Subcutaneous abdominal adipose tissue (tissue), 5 donors: ENCODE results near the gene SMAD5.
A peak's percentile ranks its signal among the peaks of the same experiment; 100 is the strongest.

Experiments
- H3K27ac ChIP-seq: one replicate; pipeline ENCODE4 v1.7.0; 2013; ENCODE audit warnings: low read depth, mild to moderate bottlenecking, inconsistent platforms, low read length, moderate library complexity
- H3K27me3 ChIP-seq, 5 donors: one replicate each; pipeline ENCODE4 v1.7.0; 2013; ENCODE audit warnings: low read length in 5 of 5, inconsistent platforms in 1 of 5; ENCODE audit not compliant: control insufficient read depth in 5 of 5, insufficient read depth in 4 of 5
- H3K36me3 ChIP-seq, 5 donors: one replicate each; pipeline ENCODE4 v1.7.0; 2013; ENCODE audit warnings: low read length in 5 of 5; ENCODE audit not compliant: control insufficient read depth in 5 of 5, insufficient read depth in 5 of 5
- H3K4me1 ChIP-seq, 5 donors: one replicate each; pipeline ENCODE4 v1.7.0; 2013; ENCODE audit warnings: low read length in 5 of 5, mild to moderate bottlenecking in 3 of 5, moderate library complexity in 1 of 5; ENCODE audit not compliant: control insufficient read depth in 5 of 5, insufficient read depth in 5 of 5
- H3K4me3 ChIP-seq, 5 donors: one replicate each; pipeline ENCODE4 v1.7.0; 2013; ENCODE audit warnings: low read length in 5 of 5, low read depth in 1 of 5
- H3K9ac ChIP-seq, 5 donors: one replicate each; pipeline ENCODE4 v1.7.0; 2013; ENCODE audit warnings: low read length in 5 of 5, mild to moderate bottlenecking in 4 of 5, moderate library complexity in 3 of 5
- H3K9me3 ChIP-seq, 5 donors: one replicate each; pipeline ENCODE4 v1.7.0; 2013; ENCODE audit warnings: low read length in 5 of 5; ENCODE audit not compliant: control insufficient read depth in 5 of 5
- donor health status: healthy.
- donor health status: healthy.
- donor health status: healthy.
- donor health status: healthy.
- donor health status: healthy.

The SMAD5 gene

GRCh38 chr5:136132557-136133221 lies at the start of gene SMAD5:
Gene SMAD5, plus strand, starts transcription at chr5:136132845. Its CDS starts 20,916 bp downstream, at chr5:136153761.
- Histone ChIP-seq H3K36me3 (no peaks in the 10 kb centered on the region), H3K27ac (peak within 1 kb of the TSS; percentile 92), H3K9me3 (no peaks in the 10 kb centered on the region), H3K27me3 (peaks cover 0 to 3% (median 0%) of the 10 kb centered on the region in 5 donors), H3K9ac (peak within 1 kb of the TSS; percentile 94 to 99 (median 99)), H3K4me3 (peak within 1 kb of the TSS; percentile 78 to 97 (median 94)), H3K4me1 (peaks cover 1 to 37% (median 26%) of the 10 kb centered on the region in 5 donors)

- H3K9ac ChIP-seq = no peak overlapping the region
- no peaks in the 10 kb centered on the region for H3K27me3 ChIP-seq
- H3K9me3 ChIP-seq = no peaks in the 10 kb centered on the region
- H3K36me3 ChIP-seq = no peaks in the 10 kb centered on the region
- no peak overlapping the region for H3K4me3 ChIP-seq
- H3K4me1 ChIP-seq = peaks cover 3 to 67% (median 30%) of the 10 kb centered on the region in 5 donors
- no peak overlapping the region for H3K27ac ChIP-seq
Observed at GRCh38 chr5:136084698-136085097, 47.9 kb upstream of the SMAD5 start.

GRCh38 chr5:136086783-136087566 lies 45.7 kb upstream of the SMAD5 start:
- Histone ChIP-seq H3K4me1 (peaks cover 3 to 55% (median 21%) of the 10 kb centered on the region in 5 donors), H3K36me3 (no peaks in the 10 kb centered on the region), H3K27ac (peak overlapping the region; percentile 54), H3K27me3 (no peaks in the 10 kb centered on the region), H3K9ac (no peak overlapping the region), H3K4me3 (no peak overlapping the region), H3K9me3 (no peaks in the 10 kb centered on the region)

DNA sequence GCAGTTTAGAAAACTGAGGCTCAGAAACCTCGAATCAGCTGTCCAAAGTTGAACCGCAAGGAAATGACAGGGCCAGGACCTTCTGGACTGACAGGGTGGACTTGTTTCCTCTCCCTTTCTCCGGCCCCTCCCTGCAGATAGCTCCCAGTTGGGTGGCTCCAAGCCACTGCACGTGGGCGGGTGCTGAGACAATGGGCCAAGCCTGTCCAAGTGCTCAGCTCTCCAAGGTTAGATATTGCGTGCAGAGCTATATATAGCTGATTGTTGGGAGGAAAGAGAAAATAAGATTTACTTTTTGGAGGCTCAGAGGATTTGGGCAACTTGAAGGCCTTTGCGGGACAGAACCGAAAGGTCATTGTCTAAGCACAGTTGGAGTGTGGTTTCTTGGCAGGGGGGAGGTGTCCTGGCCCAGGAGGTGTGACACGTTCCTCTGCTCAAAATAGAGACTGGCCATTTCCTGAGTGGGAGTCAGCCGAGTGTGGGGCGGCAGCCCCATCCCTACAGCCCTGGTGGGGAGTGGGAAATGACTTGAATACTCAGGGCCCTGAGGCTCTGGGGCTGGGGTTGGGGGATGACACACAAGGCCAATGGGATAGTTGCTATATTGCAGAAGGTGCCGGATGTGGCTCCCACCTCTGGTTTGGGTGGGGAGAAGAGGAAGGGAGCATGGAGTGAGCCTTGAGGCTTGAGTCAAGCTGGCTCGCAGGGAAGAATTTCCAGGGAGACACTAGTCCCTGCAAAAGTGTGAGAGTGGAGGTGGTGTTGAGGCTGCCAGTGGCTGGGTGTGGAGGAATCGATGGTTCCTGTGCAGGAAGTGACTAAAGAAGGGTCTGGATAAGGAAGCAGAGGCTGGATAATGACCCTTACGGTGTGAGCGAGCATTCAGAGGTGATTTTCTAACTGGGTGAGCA lies 44.4 kb upstream of the SMAD5 start:
- Histone ChIP-seq H3K9me3 (no peaks in the 10 kb centered on the region), H3K9ac (peak overlapping the region in 1 of 5 donors; percentile 4), H3K27me3 (no peaks in the 10 kb centered on the region), H3K27ac (peak overlapping the region; percentile 54), H3K4me1 (peaks cover 0 to 48% (median 17%) of the 10 kb centered on the region in 5 donors), H3K4me3 (peak overlapping the region in 1 of 5 donors; percentile 35), H3K36me3 (no peaks in the 10 kb centered on the region)

- H3K27me3 ChIP-seq = no peaks in the 10 kb centered on the region
- no peaks in the 10 kb centered on the region for H3K9me3 ChIP-seq
- H3K4me1 ChIP-seq = peaks cover 0 to 52% (median 17%) of the 10 kb centered on the region in 5 donors
- no peak overlapping the region for H3K4me3 ChIP-seq
- H3K36me3 ChIP-seq = no peaks in the 10 kb centered on the region
- H3K27ac ChIP-seq = peak overlapping the region; percentile 7
- H3K9ac ChIP-seq = no peak overlapping the region
Observed at GRCh38 chr5:136089791-136090190, 42.9 kb upstream of the SMAD5 start.

- Histone ChIP-seq H3K27me3 (no peaks in the 10 kb centered on the region), H3K36me3 (no peaks in the 10 kb centered on the region), H3K4me3 (no peak overlapping the region), H3K9me3 (no peaks in the 10 kb centered on the region), H3K4me1 (peaks cover 0 to 52% (median 17%) of the 10 kb centered on the region in 5 donors), H3K9ac (no peak overlapping the region), H3K27ac (peak overlapping the region; percentile 7)
Observed at GRCh38 chr5:136090319-136090718, 42.3 kb upstream of the SMAD5 start.

DNA sequence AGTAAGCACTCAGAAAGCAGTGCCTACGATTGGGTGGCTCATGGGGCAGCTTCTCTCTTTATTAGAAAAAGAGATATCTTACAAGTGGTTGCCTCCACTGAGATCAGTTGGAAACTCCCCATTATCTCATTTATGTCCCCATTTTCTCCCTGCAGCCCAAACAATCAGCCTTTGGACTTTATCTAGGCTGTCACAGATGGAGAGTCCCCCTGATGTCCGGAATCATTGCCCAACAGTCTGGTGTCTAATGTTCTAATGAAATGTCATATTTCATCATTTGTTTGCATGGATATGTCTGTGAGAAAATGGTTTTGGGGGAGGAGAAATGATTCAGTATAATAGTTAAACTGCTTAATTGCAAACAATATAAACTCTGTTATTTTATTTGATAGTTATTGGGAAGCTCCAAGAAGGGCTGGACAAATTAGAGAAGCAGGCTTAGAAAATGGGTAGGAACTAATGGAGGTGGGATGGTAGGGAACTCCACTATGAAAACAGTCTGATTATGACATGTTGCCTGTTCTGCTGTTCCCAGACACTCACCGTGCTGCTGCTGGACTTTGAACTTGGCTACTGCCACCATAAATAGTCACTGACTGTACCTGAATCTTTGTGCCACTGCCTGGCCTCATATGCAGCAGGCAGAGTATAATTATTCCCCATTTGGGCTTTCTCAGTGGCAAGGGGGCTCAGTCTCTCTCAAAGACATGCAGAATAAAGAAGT lies 38.3 kb upstream of the SMAD5 start:
- Histone ChIP-seq H3K36me3 (no peaks in the 10 kb centered on the region), H3K9me3 (no peaks in the 10 kb centered on the region), H3K27ac (no peak overlapping the region), H3K9ac (no peak overlapping the region), H3K4me3 (no peak overlapping the region), H3K4me1 (peaks cover 0 to 41% (median 3%) of the 10 kb centered on the region in 5 donors), H3K27me3 (no peaks in the 10 kb centered on the region)

GRCh38 chr5:136094913-136095641 lies 37.6 kb upstream of the SMAD5 start:
- Histone ChIP-seq H3K27me3 (no peaks in the 10 kb centered on the region), H3K4me1 (peaks cover 0 to 33% (median 3%) of the 10 kb centered on the region in 5 donors), H3K4me3 (no peak overlapping the region), H3K36me3 (no peaks in the 10 kb centered on the region), H3K9ac (no peak overlapping the region), H3K27ac (no peak overlapping the region), H3K9me3 (no peaks in the 10 kb centered on the region)

DNA sequence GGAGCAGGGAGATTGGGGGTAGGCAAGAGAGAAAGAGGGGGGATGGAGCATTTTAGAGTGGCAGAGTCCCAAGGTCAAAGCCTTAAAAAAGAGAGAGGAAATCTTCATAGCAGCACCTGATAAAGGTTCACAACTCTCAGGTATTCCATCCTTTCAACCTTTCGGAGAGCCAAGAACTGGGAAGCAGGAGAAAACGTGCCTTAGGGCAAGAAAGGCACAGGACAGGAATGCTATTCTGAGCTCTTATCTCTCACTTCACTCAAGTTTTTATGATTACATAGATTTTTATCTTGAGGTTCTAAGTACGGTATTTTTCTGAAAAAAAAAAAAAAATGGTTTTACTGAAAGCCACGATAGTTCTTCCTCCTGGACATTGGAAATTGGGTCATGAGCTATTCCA lies 34.5 kb upstream of the SMAD5 start:
- Histone ChIP-seq H3K27ac (no peak overlapping the region), H3K4me3 (no peak overlapping the region), H3K9ac (no peak overlapping the region), H3K4me1 (peaks cover 0 to 43% (median 6%) of the 10 kb centered on the region in 5 donors), H3K9me3 (no peaks in the 10 kb centered on the region), H3K27me3 (no peaks in the 10 kb centered on the region), H3K36me3 (no peaks in the 10 kb centered on the region)
